Lower leg skin (tissue), 4 donors: ENCODE results near the gene ARNT2. TPM values are rescaled to one million over a fixed set of nuclear protein-coding genes. Genes with fewer than 3 reads are reported as not detected.

Source experiments
- DNase-seq, 2 donors: peaks; one replicate each; pipeline ENCODE4 v3.0.0-alpha.2; 2019; ENCODE audit warnings: low spot score in 2 of 2
- H3K4me3 ChIP-seq: fragments of 200-600 bp; sonication (generic); 2 replicates; pipeline ENCODE4 v1.5.1; 2017; ENCODE audit warnings: mild to moderate bottlenecking, low read depth; ENCODE audit not compliant: poor library complexity, severe bottlenecking
- CTCF ChIP-seq, 3 donors: fragments of 450-650 bp; IDR thresholded peaks; one replicate each; pipeline ENCODE4 v1.5.1; 2016; ENCODE audit warnings: antibody characterized with exemption in 3 of 3, mild to moderate bottlenecking in 3 of 3, moderate library complexity in 2 of 3
- POLR2A ChIP-seq, 2 donors: fragments of 450-650 bp; IDR thresholded peaks; one replicate each; pipeline ENCODE4 v1.6.1; 2016 to 2017; ENCODE audit warnings: antibody characterized with exemption in 2 of 2, mild to moderate bottlenecking in 1 of 2, moderate library complexity in 1 of 2
- WGBS, 2 donors: methylation state at CpG; one replicate each; pipeline ENCODE4 v1.1.5; 2018; 5-methylcytosine and 5-hydroxymethylcytosine counted together
- intact Hi-C: fragments of 100-400 bp; cut with DNase I; formaldehyde crosslinking; loops from one replicate; pipeline ENCODE4 v1.15.0; 2023; ENCODE audit warnings: low total_unique reads
- total RNA-seq, 4 donors: library from RNA; depleted of rRNA; stranded (reverse); fragments of >200 nt; gene quantifications; one replicate each; pipeline ENCODE4 v1.1.0, GENCODE V29; 2016

ARNT2 gene
- total RNA-seq, 4 donors from 2014 or later = 1.7 to 8.7 (median 3.0) TPM

GRCh38 chr15:80527961-80528360 is 123.8 kb downstream of the ARNT2 start:
- WGBS, 2 donors = 80 to 83% methylated on average over 5 of the region's 5 CpGs
- intact Hi-C loops = no loop called here
- H3K4me3 ChIP-seq = no peak overlapping the region
- no peak for DNase-seq
- TF ChIP-seq POLR2A (IDR thresholded peaks at IDR 0.05) (no peak), CTCF (IDR thresholded peaks at IDR 0.05) (no peak)

GRCh38 chr15:80530737-80531365 is 126.7 kb downstream of the ARNT2 start:
- WGBS, 2 donors = 49 to 69% methylated on average over 5 of the region's 5 CpGs
- intact Hi-C loops = no loop called here
- no peak for DNase-seq
- TF ChIP-seq CTCF (IDR thresholded peaks at IDR 0.05) = no peak
- no peak for TF ChIP-seq POLR2A (IDR thresholded peaks at IDR 0.05)
- no peak overlapping the region for H3K4me3 ChIP-seq

- DNase-seq = peak in 1 of 2 donors; percentile 87
- no peak overlapping the region for H3K4me3 ChIP-seq
- 30 to 51% methylated on average over 3 of the region's 3 CpGs for WGBS, 2 donors
- TF ChIP-seq CTCF (IDR thresholded peaks at IDR 0.05) (no peak), POLR2A (IDR thresholded peaks at IDR 0.05) (no peak)
- intact Hi-C loops = no loop called here
These were observed 127.2 kb downstream of the ARNT2 start for GRCh38 chr15:80531388-80531787.

GRCh38 chr15:80531796-80532195 is 127.6 kb downstream of the ARNT2 start:
- H3K4me3 ChIP-seq = no peak overlapping the region
- TF ChIP-seq POLR2A (IDR thresholded peaks at IDR 0.05) (no peak), CTCF (IDR thresholded peaks at IDR 0.05) (no peak)
- DNase-seq = no peak
- WGBS, 2 donors = 75 to 80% methylated on average over 7 of the region's 7 CpGs
- intact Hi-C loops = no loop called here

GRCh38 chr15:80533790-80534333 is 129.7 kb downstream of the ARNT2 start:
- intact Hi-C loops = no loop called here
- 39 to 44% methylated on average over 4 of the region's 4 CpGs for WGBS, 2 donors
- H3K4me3 ChIP-seq = no peak overlapping the region
- no peak for DNase-seq
- TF ChIP-seq CTCF (IDR thresholded peaks at IDR 0.05) (no peak), POLR2A (IDR thresholded peaks at IDR 0.05) (no peak)

- intact Hi-C loops = no loop called here
- WGBS, 2 donors = 68 to 71% methylated on average over 5 of the region's 5 CpGs
- H3K4me3 ChIP-seq = no peak overlapping the region
- TF ChIP-seq POLR2A (IDR thresholded peaks at IDR 0.05) (no peak), CTCF (IDR thresholded peaks at IDR 0.05) (no peak)
- no peak for DNase-seq
These were observed 132.0 kb downstream of the ARNT2 start for GRCh38 chr15:80536231-80536630.
